HG03521 (cell line): ENCODE measurements around the gene RACK1.
A peak's percentile ranks its signal among the peaks of the same experiment; 100 is the strongest.

ENCODE experiments used
- ATAC-seq: cut with Tn5 transposase; IDR thresholded peaks from one replicate; pipeline ENCODE4 v1.9.1; 2021; ENCODE audit warnings: mild to moderate bottlenecking, moderate library complexity; ENCODE audit not compliant: unreplicated experiment

RACK1 gene

DNA sequence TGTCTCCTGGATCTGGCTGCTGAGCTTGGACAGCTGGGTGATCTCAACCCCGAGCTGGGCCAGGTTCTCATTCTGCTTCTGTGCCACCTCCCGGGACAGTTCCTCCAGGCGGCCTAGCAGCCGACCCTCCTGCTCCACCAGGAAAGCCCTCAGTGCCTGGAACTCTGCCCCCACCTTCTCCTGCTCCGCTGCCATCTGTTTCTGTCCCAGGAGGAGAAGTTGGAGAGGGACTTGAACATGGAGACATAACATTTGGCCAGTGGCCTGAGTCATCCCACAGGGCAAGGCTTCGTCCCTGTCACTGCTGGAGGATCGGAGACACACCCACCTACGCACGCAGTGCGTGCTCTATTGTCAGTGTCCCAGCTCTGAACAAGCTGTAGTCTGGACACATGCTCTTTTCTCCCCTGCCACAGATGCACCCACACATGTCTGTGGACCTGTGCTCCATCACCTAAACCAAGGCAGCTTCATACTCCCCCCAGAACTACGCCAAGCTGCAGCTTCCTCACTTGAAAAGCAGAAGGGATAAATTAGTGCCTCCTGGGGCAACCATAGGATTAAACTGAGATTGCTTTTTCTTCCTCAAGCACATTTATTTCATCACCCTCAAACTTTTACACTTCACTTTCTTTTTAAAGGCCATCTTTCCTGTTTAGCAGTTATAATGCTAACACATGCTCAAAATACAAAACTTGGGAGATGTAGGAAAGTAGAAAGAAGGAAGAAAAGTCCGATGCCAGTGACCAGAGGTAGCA, 43.6 kb downstream of the RACK1 start:
- ATAC-seq = no peak

DNA sequence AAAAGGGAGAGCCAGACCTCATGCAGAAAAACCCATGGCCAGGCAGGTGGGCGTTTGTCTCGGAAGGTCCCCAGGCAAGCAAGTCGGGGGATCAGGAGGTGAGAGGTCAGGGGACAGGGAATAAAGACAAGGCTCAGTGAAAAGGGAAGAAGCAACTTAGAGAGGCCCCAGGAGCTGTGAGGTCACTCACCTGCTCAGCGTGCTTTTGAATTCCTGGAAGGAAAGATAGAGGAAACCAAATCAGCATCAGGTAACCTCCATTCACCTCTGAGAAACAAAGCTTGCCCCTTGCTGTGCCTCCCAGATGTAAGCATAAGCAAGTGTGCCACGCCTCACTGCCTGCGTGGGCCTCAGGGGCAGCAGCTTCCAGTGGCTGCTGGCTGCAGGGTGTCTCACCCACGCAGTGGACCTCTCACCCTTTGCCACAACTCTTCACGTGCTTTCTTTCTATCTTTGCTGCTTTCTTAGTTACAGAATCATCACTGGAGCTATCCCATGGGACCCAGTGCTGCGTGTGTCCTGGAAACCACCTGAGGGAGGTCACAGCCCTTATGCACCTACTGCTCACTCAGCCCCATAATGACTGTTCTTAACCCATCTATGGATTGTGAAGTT, 44.7 kb downstream of the RACK1 start:
- ATAC-seq = peak; percentile 68

GRCh38 chr5:181198106-181198685, 45.5 kb downstream of the RACK1 start:
- no peak for ATAC-seq

- no peak for ATAC-seq
These were observed 46.3 kb downstream of the RACK1 start for GRCh38 chr5:181197326-181197951.

DNA sequence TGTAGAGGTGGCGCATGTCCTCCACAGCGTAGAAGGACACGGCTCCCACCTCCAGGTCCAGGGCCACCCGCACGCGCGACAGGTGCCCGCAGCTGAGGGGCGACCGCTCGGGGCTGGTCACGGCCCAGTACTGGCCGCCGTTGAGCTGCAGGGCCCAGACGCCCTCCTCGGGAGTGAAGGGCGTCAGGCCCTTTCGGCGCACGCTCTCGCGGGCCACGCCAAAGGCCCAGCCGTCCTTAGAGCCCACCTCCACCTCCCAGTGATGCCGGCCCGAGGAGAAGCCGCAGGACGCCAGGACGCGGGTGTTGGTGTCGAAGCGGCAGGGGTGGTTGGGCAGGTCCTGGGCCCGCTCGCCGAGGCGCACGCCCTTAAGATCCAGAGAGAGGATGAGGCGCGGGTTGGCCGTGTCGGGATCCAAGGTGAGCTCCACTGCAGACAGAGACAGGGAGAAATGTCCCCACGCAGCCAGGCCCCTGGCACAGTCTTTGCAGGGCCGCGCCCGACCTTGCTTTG, 48.4 kb downstream of the RACK1 start:
- ATAC-seq = no peak

GRCh38 chr5:181194489-181195248, 49.0 kb downstream of the RACK1 start:
- no peak for ATAC-seq

DNA sequence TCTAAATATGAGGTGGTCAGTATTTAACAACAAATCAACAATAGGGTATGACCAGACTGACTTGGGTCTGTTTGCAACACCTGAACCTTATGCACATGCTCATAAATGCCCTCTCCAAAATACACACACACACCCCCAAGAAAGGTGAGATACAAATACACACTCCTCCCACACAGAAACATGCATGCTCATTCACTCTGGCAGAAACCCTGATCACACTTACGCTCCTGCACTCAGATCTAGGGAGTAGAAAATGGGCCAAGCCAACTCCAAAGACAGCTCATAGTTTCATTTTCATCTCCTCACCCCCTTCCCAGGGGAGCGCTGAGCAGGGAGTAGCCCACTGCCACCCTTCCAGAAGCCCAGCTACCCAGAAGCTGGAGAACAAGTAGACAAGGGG, 50.0 kb downstream of the RACK1 start:
- ATAC-seq = no peak

GRCh38 chr5:181192337-181193046, 51.2 kb downstream of the RACK1 start:
- ATAC-seq = no peak

- peak; percentile 64 for ATAC-seq
These were observed 52.0 kb downstream of the RACK1 start for GRCh38 chr5:181191526-181192336.

DNA sequence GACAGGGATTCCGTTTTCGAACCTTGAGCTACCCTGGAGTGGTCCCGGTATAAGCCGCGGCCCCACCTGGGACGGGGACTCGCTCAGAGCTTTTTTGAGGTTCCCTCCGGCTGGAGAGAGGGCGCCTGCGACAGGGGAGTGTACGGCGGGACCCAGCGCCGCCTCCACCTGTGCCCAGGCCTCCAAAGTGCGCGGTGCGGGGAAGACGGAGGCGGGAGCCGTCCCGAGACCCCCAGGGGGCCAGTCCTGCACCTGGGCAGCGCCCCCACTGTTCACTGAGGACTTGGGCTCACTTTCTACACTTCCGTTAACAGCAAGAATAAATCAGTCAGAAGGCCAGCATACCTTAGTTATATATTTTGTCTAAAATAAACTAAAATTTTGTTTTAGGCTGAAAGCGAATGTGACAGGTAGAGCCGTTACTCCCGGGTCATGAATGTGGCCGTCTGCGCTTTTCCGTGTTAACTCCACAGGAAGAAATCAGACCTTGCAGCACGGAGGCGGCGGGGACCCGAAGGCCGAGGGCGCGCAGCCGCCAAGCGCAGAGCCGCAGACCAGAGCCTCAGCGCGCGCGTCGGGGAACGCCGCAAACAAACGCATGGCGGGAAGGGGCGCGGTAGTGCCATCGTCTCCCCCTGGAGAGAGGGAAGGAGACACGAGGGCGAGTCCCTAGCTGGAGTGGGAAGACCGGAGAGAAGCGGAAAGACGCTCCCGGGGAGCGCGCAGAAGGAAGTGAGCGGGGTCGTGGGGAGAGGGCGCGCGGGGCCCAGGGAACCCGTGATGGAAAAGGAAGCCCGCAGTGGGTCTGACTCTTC, 52.8 kb downstream of the RACK1 start:
- ATAC-seq = peak; percentile 7

DNA sequence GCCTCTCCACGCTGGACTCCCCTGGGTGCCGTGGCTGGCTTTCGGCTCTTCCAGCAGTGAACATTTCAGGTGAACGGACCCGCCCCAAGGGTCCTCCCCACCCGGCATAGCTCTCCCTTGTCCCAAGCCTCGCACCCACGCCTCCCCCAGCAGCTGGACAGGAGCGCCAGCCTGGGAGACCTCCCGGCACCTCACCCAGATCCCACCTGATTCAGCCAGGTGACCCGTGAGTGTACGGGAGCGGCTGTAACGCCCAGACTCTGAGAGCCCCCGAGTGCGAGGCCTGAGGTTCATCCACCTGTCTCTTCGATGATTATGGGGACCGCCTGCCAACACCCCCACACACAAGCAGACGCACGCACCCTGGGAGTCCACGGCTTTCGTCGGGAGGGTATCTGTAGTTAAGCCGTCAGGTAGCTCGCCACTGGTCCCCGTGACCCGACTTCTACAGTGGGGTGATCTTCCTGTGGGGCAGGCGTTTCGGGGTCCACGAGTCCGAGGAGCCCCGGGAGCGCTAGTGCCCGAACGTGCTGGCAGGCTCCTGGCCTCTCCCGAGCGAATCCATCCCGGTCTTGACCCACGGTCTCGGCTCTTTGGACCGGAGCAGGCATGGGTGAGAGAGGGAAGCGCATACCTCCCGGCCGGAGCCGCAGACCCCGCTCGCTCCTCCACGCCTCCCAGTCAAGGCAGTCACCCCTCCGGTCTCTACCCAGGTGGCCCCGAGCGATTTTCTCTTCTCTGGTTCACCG, 53.6 kb downstream of the RACK1 start:
- ATAC-seq = no peak

DNA sequence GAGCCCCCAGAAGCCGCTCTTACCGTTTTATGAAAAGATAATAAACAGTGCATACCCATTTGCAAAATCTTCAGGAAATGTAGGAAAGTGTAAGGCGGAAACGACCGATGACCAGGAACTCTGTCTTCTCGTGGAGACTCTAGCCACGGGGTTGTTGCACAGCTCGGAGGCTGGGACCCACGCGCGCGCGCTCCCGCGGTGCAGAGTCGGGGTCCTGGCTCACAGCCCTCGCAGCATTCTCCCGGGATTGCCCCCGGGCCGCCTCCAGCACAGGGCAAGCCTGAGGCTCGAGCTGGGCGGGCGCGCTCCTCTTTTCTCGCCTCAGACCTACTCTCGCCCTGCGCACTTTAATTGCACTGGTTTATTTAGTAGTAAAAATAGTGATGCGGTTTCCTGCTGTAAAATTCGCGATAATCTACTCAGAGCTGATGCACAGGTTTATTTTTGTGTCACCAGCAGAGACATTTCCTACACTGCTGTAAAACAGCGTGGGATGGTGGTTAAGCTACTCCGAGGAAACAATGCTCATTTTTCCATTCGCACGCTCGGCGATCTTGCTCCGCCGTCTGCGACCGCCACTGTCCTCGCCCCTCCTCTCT, 54.2 kb downstream of the RACK1 start:
- no peak for ATAC-seq

- ATAC-seq = no peak
These were observed 54.9 kb downstream of the RACK1 start for GRCh38 chr5:181188700-181189362.

- ATAC-seq = no peak
These were observed 56.0 kb downstream of the RACK1 start for GRCh38 chr5:181187500-181188213.

DNA sequence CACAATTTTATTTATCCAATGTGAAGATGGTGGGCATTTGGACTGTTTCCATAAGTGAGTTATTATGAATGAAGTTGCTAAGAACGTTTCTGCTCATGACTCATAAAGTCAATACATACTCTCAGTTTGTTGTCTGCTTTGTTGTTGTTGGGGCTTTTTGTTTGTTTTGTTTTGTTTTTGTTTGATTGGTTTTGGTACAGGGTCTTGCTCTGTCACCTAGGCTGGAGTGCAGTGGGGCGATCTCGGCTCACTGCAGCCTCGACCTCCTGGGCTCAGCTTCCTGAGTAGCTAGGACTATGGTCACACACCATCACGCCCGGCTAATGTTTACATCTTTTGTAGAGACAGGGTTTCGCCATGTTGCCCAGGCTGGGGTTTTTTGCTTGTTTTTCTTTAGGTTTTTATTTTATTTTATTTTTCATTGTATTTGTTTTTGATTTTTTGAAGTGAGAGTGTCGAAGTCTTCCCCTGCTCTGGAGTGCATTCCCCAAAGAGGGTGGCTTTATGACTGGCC, 56.7 kb downstream of the RACK1 start:
- ATAC-seq = no peak
